ENCODE measurements around the gene MEI1. TPM values are rescaled to one million over a fixed set of nuclear protein-coding genes. Genes with fewer than 3 reads are reported as not detected.

Gene MEI1
- total RNA-seq, 2 experiments from 2014 or later: 2.3 to 14.6 TPM

- TF ChIP-seq EZH2phosphoT487 (IDR thresholded peaks at IDR 0.05; ENCODE audit: borderline replicate concordance, low read depth, low read length) (no peak), CTCF (conservative IDR thresholded peaks at IDR 0.05; ENCODE audit: low read length) (no peak)
- H3K4me3 ChIP-seq (ENCODE audit: low read depth, low read length, poor library complexity, severe bottlenecking): no peak overlapping the region
- no peaks in the 10 kb centered on the region for H3K79me2 ChIP-seq (ENCODE audit: insufficient read depth, low read depth, low read length)
- ChIA-PET POLR2A (interaction anchor here (1.1 kb wide), 1 partner anchor 15 kb away, joined by 4 read pairs; the partner anchor contains the start of gene CCDC134), CTCF (ENCODE audit: unreplicated experiment) (no interaction called here)
- H2AFZ ChIP-seq (ENCODE audit: low read length): no peak overlapping the region
- no peaks in the 10 kb centered on the region for H3K9me3 ChIP-seq (ENCODE audit: low read length)
- H3K27ac ChIP-seq (ENCODE audit: low read depth, low read length, poor library complexity, severe bottlenecking): no peak overlapping the region
- peaks cover 36% of the 10 kb centered on the region; the same call in 1 of the 2 replicates for H3K36me3 ChIP-seq (ENCODE audit: insufficient read depth, low read length)
- H3K9me2 ChIP-seq (ENCODE audit: insufficient read depth, low read length): no peaks in the 10 kb centered on the region
- intact Hi-C loops (cut with micrococcal nuclease; ENCODE audit: unreplicated experiment): no loop called here
- DNase-seq (ENCODE audit: low spot score): no peak
- no peaks in the 10 kb centered on the region for H3K4me1 ChIP-seq (ENCODE audit: insufficient read depth, low read length, poor library complexity, severe bottlenecking)
- BruUV-seq (replicated peaks): no TSS peak
- H3K4me2 ChIP-seq (ENCODE audit: low read length): no peak overlapping the region
- H4K20me1 ChIP-seq (ENCODE audit: insufficient read depth, low read length): no peaks in the 10 kb centered on the region
Measured at GRCh38 chr22:41815716-41816115, 116.4 kb downstream of the MEI1 start.

- DNase-seq (ENCODE audit: low spot score): no peak
- Histone ChIP-seq H3K4me3 (ENCODE audit: low read depth, low read length, poor library complexity, severe bottlenecking) (no peak overlapping the region), H3K36me3 (ENCODE audit: insufficient read depth, low read length) (peaks cover 31% of the 10 kb centered on the region; the same call in 1 of the 2 replicates), H3K4me2 (ENCODE audit: low read length) (no peak overlapping the region), H3K4me1 (ENCODE audit: insufficient read depth, low read length, poor library complexity, severe bottlenecking) (no peaks in the 10 kb centered on the region), H4K20me1 (ENCODE audit: insufficient read depth, low read length) (no peaks in the 10 kb centered on the region), H3K79me2 (ENCODE audit: insufficient read depth, low read depth, low read length) (no peaks in the 10 kb centered on the region), H3K9me3 (ENCODE audit: low read length) (no peaks in the 10 kb centered on the region), H3K9me2 (ENCODE audit: insufficient read depth, low read length) (no peaks in the 10 kb centered on the region), H3K27ac (ENCODE audit: low read depth, low read length, poor library complexity, severe bottlenecking) (no peak overlapping the region), H2AFZ (ENCODE audit: low read length) (no peak overlapping the region)
- ChIA-PET POLR2A (interaction anchor here (1.1 kb wide), 1 partner anchor 16 kb away, joined by 4 read pairs; the partner anchor contains the start of gene CCDC134), CTCF (ENCODE audit: unreplicated experiment) (no interaction called here)
- TF ChIP-seq EZH2phosphoT487 (IDR thresholded peaks at IDR 0.05; ENCODE audit: borderline replicate concordance, low read depth, low read length) (no peak), CTCF (conservative IDR thresholded peaks at IDR 0.05; ENCODE audit: low read length) (no peak)
- intact Hi-C loops (cut with micrococcal nuclease; ENCODE audit: unreplicated experiment): no loop called here
- BruUV-seq (replicated peaks): no TSS peak
Measured at GRCh38 chr22:41816241-41816640, 116.9 kb downstream of the MEI1 start.

GRCh38 chr22:41816871-41817270, 117.6 kb downstream of the MEI1 start:
- Histone ChIP-seq H3K27ac (ENCODE audit: low read depth, low read length, poor library complexity, severe bottlenecking) (no peak overlapping the region), H4K20me1 (ENCODE audit: insufficient read depth, low read length) (no peaks in the 10 kb centered on the region), H3K4me2 (ENCODE audit: low read length) (no peak overlapping the region), H3K4me3 (ENCODE audit: low read depth, low read length, poor library complexity, severe bottlenecking) (no peak overlapping the region), H2AFZ (ENCODE audit: low read length) (no peak overlapping the region), H3K9me3 (ENCODE audit: low read length) (no peaks in the 10 kb centered on the region), H3K36me3 (ENCODE audit: insufficient read depth, low read length) (peaks cover 24% of the 10 kb centered on the region; the same call in 1 of the 2 replicates), H3K79me2 (ENCODE audit: insufficient read depth, low read depth, low read length) (no peaks in the 10 kb centered on the region), H3K9me2 (ENCODE audit: insufficient read depth, low read length) (no peaks in the 10 kb centered on the region), H3K4me1 (ENCODE audit: insufficient read depth, low read length, poor library complexity, severe bottlenecking) (no peaks in the 10 kb centered on the region)
- TF ChIP-seq EZH2phosphoT487 (IDR thresholded peaks at IDR 0.05; ENCODE audit: borderline replicate concordance, low read depth, low read length) (no peak), CTCF (conservative IDR thresholded peaks at IDR 0.05; ENCODE audit: low read length) (no peak)
- intact Hi-C loops (cut with micrococcal nuclease; ENCODE audit: unreplicated experiment): no loop called here
- ChIA-PET CTCF (ENCODE audit: unreplicated experiment) (no interaction called here), POLR2A (no interaction called here)
- no peak for DNase-seq (ENCODE audit: low spot score)
- no TSS peak for BruUV-seq (replicated peaks)

Measured in OCI-LY7 (cell line).